Esophagus mucosa (tissue), 1 donor: ENCODE data around the gene GEMIN5. TPM values are rescaled to one million over a fixed set of nuclear protein-coding genes. Genes with fewer than 3 reads are reported as not detected.
A peak's percentile ranks its signal among the peaks of the same experiment; 100 is the strongest.
"Not testable (repeated sequence)": the region's sequence is repeated elsewhere in the genome, so short reads cannot be mapped to it uniquely, and the experiment has no call there.

Source experiments
- ATAC-seq: fragments of 200-7000 bp; cut with Tn5 transposase; one replicate; pipeline ENCODE4 v1.9.1; 2020
- total RNA-seq: library from RNA; stranded (reverse); gene quantifications from one replicate; pipeline ENCODE4 v1.2.4, GENCODE V29; 2023
- donor health status: DM: yes; HTN: yes; CAD: no.

The GEMIN5 gene
- total RNA-seq, 1 donor from 2014 or later, result 11.0 TPM

DNA sequence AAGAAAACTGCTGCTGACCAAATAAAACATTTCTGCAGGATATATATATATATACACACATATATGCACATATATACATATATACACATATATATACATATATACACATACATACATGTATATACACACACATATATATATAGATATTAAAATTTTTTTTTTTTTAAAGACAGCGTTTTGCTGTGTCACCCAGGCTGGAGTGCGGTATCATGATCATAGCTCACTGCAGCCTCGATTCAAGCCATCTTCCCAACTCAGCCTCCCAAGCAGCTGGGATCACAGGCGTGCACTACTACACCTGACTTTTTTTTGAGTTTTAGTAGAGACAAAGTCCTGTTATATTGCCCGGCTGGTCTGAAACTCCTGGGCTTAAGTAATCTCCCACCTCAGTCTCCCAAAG is 5.5 kb upstream of the GEMIN5 start:
- ATAC-seq, result no peak

DNA sequence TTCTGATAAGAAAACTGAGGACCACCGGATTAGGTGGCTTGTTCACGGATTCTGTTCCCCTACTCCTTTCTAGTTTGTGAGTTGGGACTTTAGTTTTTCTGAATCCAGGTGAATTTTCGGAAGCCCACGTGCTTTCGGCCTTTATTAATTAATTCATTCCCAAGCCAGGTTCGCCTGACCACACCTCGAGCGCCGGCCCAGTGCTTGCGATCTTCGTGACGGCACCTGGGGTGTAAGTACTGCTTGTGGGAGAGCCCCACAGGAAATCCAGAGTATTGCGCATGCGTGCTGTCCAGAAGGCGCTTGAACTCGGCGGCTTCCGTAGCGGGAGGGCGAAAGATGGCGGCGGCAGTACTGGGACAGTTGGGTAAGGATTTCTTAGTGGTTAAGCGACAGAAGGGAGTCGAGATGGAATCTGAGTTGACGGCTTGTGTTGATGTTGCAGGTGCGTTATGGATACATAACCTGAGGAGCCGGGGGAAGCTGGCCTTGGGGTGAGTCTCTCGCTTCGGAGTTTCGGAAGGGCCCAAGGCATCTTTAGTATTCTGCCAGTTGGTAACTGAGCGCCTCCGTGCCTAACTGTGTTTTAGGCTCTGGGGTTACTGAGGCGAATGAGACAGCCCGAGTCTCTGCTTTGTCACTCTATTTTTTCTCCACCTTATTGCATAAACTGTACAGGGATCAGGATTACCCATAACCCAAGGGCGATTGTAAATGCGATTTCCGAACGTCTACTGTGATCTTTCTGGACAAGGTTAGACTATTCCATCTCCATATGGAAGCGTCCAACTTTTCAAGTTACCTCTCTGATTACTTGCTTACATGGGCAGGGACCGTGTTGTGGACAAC is 3.0 kb upstream of the GEMIN5 start, which contains the start of gene MRPL22:
TSS of gene MRPL22 (plus strand) at position 302 of the 849 bp plus-strand sequence. CDS start at position 340, 38 bp downstream.
- peak; percentile 86 for ATAC-seq

DNA sequence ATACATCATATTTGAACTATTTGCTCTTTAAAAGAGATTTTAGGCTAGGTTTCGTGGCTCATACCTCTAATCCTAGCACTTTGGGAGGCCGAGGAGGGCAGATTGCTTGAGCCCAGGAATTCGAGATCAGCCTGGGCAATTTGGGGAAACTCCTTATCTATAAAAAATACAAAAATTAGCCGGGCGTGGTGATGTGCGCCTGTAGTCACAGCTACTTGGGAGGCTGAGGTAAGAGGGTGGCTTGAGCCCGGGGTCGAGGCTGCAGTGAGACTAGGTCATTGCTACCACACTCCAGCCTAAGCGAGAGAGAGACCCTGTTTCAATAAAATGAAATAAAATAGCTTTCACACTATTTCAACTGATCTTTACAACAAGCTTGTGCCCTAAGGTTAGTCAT is 2.4 kb upstream of the GEMIN5 start:
- no peak for ATAC-seq

GRCh38 chr5:154939387-154939786 is 1.4 kb upstream of the GEMIN5 start:
- ATAC-seq, result not testable (repeated sequence)

DNA sequence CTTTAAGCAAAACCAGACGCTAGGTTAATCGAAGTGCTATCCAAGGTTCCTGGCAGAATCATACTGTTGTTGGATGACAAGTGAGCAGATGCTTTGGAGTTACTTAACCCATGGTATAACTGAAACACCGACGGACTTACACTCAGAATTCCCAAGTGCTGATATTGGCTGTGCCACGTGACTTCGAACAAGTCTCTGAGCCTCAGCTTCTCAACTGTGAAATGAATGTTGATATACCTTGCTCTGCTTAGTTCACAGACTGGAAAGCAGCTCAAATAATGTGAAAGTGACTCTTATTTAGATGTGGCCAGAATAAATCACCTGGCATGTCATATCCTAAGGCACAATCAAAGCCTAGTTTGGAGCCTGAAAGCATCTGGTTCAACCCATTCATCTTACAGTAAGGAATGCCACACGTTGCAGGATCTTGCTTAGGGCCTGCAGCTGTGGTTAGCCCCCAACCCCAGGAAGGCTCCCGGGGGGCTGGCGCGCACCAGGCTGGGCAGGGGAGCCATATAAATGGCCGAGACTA is 759 bp downstream of the GEMIN5 start:
- no peak for ATAC-seq

DNA sequence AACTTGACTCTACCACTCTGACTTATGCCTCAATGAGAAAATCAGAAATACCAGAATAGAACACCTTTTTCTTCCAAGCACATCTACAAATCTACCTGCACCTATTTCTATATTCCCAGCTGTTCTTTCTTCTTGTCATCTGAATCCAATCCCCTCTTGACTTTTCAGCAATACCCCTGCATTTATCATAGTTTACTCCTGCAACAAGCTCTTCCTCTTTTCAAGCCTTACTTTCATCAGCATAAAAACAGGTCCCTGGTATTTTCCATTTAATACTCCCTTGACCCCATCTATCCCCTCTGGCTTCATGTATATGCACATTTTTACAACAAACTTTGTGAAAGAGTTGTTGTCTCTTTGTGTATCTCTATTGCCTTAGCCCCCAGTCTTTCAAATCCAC is 3.1 kb downstream of the GEMIN5 start:
- ATAC-seq, result no peak

DNA sequence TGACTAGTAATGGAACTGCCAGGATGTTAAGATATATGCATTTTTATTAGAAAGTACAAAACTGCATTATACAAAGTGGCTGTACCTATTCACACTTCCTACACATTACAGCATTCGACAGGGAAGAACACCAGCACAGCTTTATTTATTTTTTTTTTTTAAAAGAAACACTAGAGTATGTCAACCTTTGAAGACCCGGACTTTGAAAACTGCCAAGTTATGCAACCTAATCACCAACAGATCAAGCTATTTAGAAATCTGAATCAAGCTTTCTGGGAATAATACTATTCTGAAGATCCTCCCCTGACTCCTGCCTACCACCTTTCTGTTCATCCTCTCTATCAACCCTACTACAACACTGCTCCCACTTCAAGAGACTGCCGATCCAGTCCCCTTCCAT is 4.5 kb downstream of the GEMIN5 start:
- ATAC-seq, result no peak

- ATAC-seq, result no peak
Observed at GRCh38 chr5:154923441-154924430, 14.3 kb downstream of the GEMIN5 start.

DNA sequence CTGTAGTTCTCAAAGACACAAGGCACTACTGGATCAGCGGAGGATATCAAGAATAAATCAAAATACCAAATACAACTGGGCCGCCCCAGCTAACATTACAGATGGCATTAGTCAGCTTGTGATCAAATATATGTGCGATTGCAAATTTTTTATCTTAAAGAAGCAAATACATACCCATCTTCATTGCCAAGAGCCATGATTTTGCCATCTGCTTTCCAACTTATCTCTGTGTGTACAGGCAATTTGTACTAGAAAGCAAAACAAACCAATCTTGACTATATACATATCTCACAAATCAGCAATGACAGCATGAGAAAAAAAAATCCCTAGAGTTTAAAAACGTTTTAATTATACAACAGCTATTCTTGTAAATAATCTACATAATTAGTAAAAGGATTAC is 20.3 kb downstream of the GEMIN5 start:
- ATAC-seq, result no peak

DNA sequence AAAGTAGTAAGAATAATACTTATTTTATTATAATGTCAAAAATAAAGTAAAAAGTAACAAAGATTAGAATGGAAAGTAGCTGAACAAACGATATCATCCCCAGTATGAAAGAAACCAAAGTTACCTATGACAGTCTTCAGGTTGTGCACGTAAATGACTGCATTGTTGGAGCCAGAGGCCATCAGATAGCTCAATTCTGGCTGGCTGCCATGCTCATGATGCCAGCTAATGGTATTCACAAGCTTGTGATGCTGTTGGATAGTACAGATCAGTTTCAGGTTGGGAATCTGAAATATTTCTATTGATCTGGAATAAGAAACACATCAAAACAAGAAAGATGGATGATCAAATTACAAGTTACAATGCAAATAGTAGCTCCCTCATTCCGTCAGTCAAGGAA is 21.1 kb downstream of the GEMIN5 start:
- ATAC-seq, result no peak

DNA sequence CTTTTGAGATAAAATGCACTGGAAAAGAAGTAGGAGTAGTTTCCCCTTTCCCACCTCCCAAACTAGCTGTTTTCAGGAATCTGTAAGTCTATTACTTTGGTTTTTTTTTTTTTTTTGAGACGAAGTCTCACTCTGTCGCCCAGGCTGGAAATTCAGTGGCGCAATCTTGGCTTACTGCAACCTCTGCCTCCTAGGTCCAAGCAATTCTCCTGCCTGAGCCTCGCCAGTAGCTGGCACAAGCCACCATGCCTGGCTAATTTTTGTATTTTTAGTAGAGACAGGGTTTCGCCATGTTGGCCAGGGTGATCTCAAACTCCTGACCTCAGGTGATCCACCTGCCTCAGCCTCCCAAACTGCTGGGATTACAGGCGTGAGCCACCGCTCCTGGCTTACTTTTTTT is 32.4 kb downstream of the GEMIN5 start:
- ATAC-seq, result not testable (repeated sequence)

GRCh38 chr5:154901913-154902312 is 36.1 kb downstream of the GEMIN5 start:
- ATAC-seq, result no peak

GRCh38 chr5:154901276-154901675 is 36.7 kb downstream of the GEMIN5 start:
- no peak for ATAC-seq

DNA sequence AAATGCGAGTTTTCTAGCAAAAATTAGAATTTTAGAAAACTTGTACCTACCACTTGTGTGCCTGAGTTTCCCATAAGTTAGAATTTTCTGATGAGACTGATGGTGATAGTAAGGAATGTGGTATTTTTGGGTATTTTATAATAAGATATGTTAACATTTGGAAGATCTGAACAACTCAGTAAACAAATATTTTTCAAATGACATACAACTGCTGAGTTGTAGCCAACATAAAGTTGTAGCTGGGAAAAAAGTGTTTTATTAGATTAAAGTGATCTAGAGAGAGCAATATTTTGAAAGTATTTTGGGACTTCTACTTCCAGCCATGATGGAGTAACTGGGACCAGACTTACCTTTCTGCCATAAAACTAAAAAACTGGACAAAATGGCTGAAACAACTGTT is 37.9 kb downstream of the GEMIN5 start:
- no peak for ATAC-seq

GRCh38 chr5:154899151-154899816 is 38.7 kb downstream of the GEMIN5 start:
- ATAC-seq, result no peak

DNA sequence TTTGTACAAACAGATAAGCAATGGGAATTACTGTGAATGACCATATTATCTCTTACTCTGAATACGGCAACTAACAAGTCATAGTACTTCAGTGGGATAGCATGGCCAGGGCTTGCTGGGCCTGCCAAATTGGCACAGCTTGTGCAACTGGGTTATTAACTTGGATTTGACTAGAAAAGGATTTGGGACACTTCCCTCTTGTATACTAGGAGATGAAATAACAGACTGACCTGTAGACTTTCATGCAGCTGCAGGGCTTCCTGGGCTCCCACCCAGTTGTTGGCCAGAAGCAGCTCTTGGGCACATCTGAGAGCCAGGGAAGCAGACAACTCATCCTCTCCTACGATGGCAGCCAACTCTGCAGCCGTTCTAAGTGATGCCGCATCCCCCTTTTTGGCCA is 39.8 kb downstream of the GEMIN5 start:
- no peak for ATAC-seq

DNA sequence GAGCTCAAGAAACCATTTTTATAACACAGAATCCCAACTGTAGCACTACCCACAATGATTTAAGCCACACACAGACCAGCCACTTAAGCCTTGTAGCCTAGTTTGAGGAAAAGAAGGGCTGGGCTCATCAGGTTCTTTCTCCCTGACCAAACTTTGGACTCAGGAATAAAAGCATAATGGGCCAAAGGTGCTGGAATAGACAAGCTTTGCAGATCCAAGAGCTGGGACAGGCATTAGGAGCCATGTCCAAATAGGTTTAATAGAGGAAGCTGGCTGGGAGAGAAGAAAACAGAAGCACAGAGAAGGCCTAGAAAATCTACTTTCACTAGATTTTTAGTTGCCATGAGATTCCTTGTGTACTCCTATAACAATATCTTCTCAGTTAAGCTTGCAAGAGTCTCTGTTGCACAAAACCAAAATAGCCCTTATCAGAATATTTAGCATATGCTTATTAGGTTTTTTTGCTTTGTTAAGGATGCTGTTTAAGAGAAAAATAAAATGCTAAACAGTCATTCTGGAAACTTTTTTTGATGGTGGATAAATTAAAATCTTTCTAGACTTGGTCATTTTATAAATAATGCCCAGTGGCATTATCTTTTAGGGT is 41.3 kb downstream of the GEMIN5 start:
- ATAC-seq, result no peak

DNA sequence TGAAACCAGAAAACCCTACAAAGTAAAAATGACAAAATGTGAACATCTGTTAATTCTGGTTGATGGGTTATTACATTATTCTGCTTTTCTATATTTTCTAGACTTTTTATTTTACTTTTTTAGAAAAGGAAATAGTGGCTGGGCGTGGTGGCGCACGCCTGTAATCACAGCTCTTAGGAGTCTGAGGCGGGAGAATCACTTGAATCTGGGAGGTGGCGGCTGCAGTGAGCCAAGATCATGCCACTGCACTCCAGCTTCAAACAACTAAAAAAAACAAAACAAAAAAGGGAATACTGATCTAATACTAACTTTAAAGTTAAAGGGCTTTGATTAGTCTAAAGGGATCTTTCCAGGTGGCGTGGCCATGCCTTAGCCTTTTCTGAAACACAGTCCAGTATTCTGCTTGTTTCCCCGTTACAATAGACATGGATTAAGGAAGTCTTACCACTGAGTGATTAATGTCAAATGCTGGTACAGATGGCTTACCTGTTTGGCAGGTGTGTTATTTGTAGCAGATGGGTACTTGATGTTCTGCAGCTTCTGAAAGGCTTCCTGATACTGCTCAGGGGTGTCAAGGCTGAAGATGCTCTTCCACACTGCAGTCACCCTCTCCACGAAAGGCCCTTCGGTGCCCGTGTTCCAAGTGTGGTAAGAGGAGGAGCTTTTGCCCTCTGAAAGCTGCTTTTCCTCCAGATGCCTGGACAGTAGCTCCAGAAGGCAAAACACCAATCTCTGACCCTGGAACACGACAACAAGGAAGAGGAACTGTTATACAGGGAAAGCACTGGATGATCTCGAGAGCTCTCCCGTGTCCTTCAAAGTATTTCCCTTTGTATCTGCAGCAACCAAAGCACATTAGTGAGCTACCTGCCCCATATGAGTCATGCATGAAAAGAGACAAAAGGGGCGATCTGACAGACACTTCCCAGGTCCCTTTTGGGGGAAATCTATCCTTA is 42.1 kb downstream of the GEMIN5 start:
- ATAC-seq, result peak; percentile 94

DNA sequence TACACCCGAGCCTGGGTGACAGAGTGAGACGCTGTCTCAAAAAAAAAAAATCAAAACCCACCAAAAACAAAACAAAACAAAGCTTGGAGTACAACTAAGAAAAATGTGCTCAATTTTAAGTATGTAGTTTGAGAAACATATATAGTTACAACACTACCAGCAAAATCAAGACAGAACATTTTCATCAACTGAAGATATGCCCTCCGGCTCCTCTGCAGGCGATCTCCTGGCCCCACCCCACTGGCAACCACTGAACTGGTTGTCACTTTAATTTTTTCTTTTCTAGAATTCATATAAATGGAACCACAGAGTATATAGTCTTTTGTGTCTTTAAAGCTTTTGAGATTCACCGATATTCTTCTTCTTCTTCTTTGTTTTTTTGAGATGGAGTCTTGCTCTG is 44.6 kb downstream of the GEMIN5 start:
- no peak for ATAC-seq

- ATAC-seq, result peak; percentile 47
Observed at GRCh38 chr5:154892369-154892771, 45.6 kb downstream of the GEMIN5 start.

DNA sequence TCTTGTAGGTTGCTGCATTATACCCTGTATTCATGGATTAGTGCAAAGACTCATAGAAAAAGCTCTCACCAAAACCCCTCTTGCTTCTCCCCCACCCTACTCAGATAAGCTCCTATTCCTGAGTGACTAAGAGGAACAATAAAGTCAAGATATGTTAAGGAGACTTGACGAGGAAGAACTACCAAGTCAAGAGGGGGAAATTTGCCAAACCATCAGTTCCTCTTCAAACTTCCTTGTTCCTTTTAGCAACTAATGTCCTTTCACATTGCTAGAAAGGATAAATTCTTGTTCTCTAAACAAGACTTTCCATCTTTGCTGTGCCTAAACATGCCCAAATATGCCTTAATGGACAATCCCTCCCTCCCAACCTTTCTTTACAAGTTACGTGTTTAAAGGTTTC is 52.6 kb downstream of the GEMIN5 start:
- peak; percentile 8 for ATAC-seq
